HG02884 (cell line): ENCODE measurements around the gene UTRN.
A peak's percentile ranks its signal among the peaks of the same experiment; 100 is the strongest.

ENCODE experiments used
- ATAC-seq: cut with Tn5 transposase; IDR thresholded peaks from one replicate; pipeline ENCODE4 v1.9.1; 2021; ENCODE audit warnings: mild to moderate bottlenecking, moderate library complexity; ENCODE audit not compliant: unreplicated experiment

The UTRN gene

DNA sequence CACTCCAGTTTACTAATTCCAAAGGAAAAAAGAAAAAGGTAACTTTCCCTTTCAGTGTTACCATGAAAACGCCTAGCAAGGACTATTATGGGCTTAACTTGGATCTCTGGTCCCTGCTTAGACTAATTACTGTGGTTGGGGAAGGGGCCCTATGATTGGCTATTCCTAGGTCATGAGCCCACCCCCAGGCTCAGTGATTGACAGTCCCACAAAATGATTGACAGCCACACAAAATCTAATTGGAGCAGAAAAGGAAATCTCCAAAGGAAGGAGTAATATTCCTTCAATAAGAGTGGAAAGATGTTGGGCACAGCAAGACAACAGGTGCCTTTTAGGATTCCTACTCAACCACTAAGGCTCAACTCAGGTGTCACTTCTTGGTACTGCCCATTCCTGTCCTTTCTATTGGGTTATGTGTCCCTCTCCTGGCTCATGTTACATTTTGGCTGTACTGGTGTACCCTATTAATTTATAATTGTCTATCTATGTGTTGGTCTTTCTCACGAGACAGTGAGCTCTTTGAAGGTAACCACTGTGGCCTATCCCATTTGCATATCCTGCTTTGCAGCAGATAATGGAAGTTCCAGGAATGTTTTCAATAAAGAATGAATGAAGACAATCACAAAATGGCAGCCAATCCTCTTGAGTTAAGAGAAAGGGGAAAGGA, 5.5 kb upstream of the UTRN start:
- no peak for ATAC-seq

DNA sequence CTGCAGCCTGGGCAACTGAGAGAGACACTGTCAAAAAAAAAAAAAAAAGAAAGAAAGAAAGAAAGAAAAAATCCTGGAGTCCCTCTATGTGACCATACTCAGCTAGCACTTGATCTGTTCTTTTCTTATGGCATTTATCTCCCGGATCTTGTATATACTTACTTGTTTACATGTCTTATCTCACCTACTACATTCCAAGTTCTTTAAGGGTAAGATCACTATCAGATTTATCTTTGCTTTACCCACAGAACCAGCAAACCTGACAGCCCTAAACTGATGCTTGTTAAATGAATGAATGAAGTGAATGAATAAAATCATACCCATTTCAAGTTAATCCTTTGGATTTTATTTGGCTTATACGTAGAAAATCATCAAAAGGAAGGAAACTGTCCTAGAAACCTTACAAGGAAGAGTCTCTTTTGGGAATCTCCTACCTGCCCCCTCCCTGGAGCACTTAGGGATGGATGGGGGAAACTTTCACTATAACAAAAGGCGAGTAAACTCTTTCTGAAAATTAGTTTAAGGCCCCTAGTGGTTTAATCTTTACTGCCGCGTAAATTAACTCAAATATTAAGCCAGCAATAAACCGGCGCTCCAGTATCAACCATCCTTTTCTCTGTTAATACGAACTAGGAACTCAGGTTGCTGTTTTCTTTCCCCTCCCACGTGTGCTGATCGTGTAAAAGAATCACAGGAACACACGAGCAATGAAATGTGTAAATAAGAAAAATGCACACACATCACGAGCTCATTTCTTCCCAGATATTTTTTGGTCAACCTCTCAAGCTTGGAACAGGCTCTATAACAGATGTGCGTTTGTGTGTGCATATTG, 1.3 kb upstream of the UTRN start:
- no peak for ATAC-seq

GRCh38 chr6:144284478-144284782, 705 bp upstream of the UTRN start:
- no peak for ATAC-seq

GRCh38 chr6:144285548-144285797, 338 bp downstream of the UTRN start:
- ATAC-seq, result no peak

- ATAC-seq, result peak; percentile 32
Measured at GRCh38 chr6:144285798-144286502, 815 bp downstream of the UTRN start.

GRCh38 chr6:144286503-144287393, 1.6 kb downstream of the UTRN start:
- ATAC-seq, result no peak

DNA sequence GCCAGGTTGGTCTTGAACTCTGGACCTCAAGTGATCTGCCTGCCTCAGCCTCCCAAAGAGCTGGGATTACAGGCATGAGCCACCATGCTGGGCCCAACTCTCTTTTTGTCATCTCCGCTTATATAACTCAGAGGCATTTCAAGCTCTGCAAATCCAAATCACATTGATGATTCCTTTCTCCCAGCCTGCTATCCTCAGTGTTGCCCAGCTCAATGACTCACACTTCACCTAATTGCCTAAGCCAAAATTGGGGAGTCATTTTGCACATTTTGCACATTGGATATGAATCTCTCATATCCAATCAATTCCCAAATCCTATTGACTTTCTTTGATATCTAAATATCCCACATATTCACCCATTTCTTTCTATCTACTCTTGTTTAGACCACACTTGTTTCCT, 3.9 kb downstream of the UTRN start:
- no peak for ATAC-seq

DNA sequence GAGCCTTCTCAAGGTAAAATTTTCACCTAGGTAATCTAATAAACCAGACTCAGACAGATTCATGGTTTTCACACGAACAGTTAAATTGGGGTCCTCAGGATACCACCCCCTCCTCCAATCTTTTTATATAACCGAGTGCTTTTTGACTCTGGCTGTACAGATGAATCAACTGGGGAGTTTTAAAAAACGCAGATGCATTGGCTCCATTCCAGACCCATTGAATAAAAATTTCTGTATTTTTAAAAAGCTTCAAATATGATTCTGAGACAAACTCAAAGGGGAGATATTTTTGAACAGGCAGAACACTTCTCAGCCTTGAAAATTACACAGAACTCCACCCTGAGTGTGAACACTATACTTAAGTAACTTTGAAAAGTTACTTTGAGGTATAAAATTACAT, 7.2 kb downstream of the UTRN start:
- no peak for ATAC-seq

DNA sequence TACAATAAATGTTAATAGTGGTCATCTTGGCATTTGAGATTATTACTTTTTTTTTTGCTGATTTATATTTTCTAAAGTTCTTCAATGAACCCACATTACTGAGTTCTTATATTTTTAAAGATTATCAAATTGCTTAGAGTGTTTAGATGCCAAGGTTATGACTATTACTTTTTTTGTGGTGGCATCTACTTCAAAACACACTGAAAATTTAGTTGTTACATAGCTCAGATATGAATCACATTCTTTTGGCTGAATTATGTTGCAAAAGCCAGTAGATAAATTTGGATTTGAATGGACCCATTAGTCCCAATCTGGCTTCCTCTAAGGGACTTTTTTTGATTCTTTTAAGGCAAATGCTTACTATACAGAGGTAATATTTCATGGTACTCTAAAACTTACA, 8.9 kb downstream of the UTRN start:
- no peak for ATAC-seq

GRCh38 chr6:144295211-144295610, 10.1 kb downstream of the UTRN start:
- no peak for ATAC-seq

GRCh38 chr6:144295981-144296767, 11.0 kb downstream of the UTRN start:
- no peak for ATAC-seq

GRCh38 chr6:144296973-144297372, 11.8 kb downstream of the UTRN start:
- ATAC-seq, result no peak

DNA sequence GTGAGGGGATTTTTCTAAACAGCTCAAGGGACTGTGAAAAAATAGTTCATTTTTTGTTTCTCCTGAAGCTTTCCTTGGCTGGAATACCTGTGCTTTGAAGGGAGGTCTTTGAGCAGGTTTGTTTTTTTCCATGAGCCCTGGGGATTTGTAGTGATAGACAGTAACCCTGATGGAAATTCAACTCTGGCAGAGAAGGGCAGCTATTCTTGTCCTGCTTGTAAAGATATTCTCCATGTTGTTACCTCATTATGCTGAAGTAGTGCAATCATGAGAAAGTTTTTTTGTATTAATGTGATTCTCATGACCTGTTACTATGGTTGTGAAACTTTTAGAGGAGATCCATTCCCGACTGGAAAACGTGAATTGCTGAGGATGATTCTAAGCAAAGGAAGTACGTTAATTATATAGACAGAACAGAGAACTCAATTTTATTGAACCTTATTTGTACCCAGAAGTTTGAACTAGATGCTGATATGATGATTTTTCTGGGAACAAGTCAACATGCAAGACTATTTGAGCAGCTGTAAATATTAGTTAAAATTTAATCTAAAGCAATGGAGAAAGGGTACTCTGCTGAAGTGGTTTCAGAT, 12.5 kb downstream of the UTRN start:
- ATAC-seq, result no peak

- no peak for ATAC-seq
Measured at GRCh38 chr6:144298194-144298593, 13.1 kb downstream of the UTRN start.

- no peak for ATAC-seq
Measured at GRCh38 chr6:144298916-144299315, 13.8 kb downstream of the UTRN start.

GRCh38 chr6:144302701-144303372, 17.7 kb downstream of the UTRN start:
- ATAC-seq, result no peak

GRCh38 chr6:144304223-144304848, 19.2 kb downstream of the UTRN start:
- ATAC-seq, result no peak

GRCh38 chr6:144305567-144305966, 20.4 kb downstream of the UTRN start:
- ATAC-seq, result no peak

GRCh38 chr6:144305985-144306384, 20.9 kb downstream of the UTRN start:
- ATAC-seq, result peak; percentile 78
